Uterus (tissue), 2 donors: ENCODE results near the gene RPL10.

Experiments
- CTCF ChIP-seq, 4 experiments: fragments of 200-600 bp in 2 of 4; fragments of 450-650 bp in 2 of 4; sonication (generic) in 2 of 4; IDR thresholded peaks; one replicate each; pipeline ENCODE4 v1.5.1; 2016 to 2019; ENCODE audit warnings: antibody characterized with exemption in 4 of 4, mild to moderate bottlenecking in 2 of 4, moderate library complexity in 1 of 4
- POLR2A ChIP-seq, 2 donors: fragments of 450-650 bp; IDR thresholded peaks; one replicate each; pipeline ENCODE4 v1.6.1; 2016; ENCODE audit warnings: antibody characterized with exemption in 2 of 2, mild to moderate bottlenecking in 1 of 2, moderate library complexity in 1 of 2

GRCh38 chrX:154432210-154432609 is 34.0 kb downstream of the RPL10 start:
- TF ChIP-seq CTCF (IDR thresholded peaks at IDR 0.05) (no peak), POLR2A (IDR thresholded peaks at IDR 0.05) (no peak)
